Osteoblast (primary cell): ENCODE data around the gene KRT2. TPM values are rescaled to one million over a fixed set of nuclear protein-coding genes. Genes with fewer than 3 reads are reported as not detected.

Source experiments
- DNase-seq: peaks from one replicate; pipeline ENCODE4 v3.0.0; 2011; ENCODE audit warnings: low spot score, mixed read lengths; ENCODE audit not compliant: insufficient read length; ENCODE audit errors: missing footprints
- H2AFZ ChIP-seq: 2 replicates; pipeline ENCODE4 v1.6.0; 2011; ENCODE audit warnings: mild to moderate bottlenecking, low read length
- H3K27ac ChIP-seq: 2 replicates; pipeline ENCODE4 v1.5.1; 2011; ENCODE audit warnings: mild to moderate bottlenecking, low read depth, low read length, moderate library complexity
- H3K27me3 ChIP-seq: 2 replicates; pipeline ENCODE4 v1.6.0; 2012; ENCODE audit warnings: mild to moderate bottlenecking, control low read depth, inconsistent platforms, low read length, moderate library complexity; ENCODE audit not compliant: insufficient read depth
- H3K36me3 ChIP-seq: 2 replicates; pipeline ENCODE4 v1.5.1; 2011; ENCODE audit warnings: mild to moderate bottlenecking, low read length, control low read depth, moderate library complexity; ENCODE audit not compliant: insufficient read depth
- H3K4me1 ChIP-seq: 2 replicates; pipeline ENCODE4 v1.5.1; 2011; ENCODE audit warnings: mild to moderate bottlenecking, low read length, control low read depth, moderate library complexity; ENCODE audit not compliant: insufficient read depth
- H3K4me2 ChIP-seq: 2 replicates; pipeline ENCODE4 v1.6.0; 2011; ENCODE audit warnings: mild to moderate bottlenecking, low read length; ENCODE audit not compliant: insufficient read depth
- H3K4me3 ChIP-seq: fragments of 200-600 bp; sonication (generic); 3 replicates; pipeline ENCODE4 v1.5.1; 2012; ENCODE audit warnings: mild to moderate bottlenecking, low read length, inconsistent platforms; ENCODE audit not compliant: insufficient read depth
- H3K79me2 ChIP-seq: 2 replicates; pipeline ENCODE4 v1.6.0; 2012; ENCODE audit warnings: mild to moderate bottlenecking, low read length, control low read depth, inconsistent platforms; ENCODE audit not compliant: insufficient read depth
- H3K9me3 ChIP-seq: 2 replicates; pipeline ENCODE4 v1.5.1; 2011; ENCODE audit warnings: low read depth, low read length, control low read depth
- H4K20me1 ChIP-seq: 2 replicates; pipeline ENCODE4 v1.6.0; 2012; ENCODE audit warnings: mild to moderate bottlenecking, low read length, control low read depth; ENCODE audit not compliant: insufficient read depth
- CTCF ChIP-seq: IDR thresholded peaks from 2 replicates; pipeline ENCODE4 v1.5.1; 2011; ENCODE audit warnings: mild to moderate bottlenecking, low read depth, low read length, moderate library complexity; ENCODE audit errors: extremely low read depth
- total RNA-seq: library from RNA; depleted of rRNA; stranded (reverse); fragments of >200 nt; gene quantifications from 2 replicates; pipeline ENCODE4 v1.2.3, GENCODE V29; 2012

Gene KRT2
- total RNA-seq, 1 donor: not detected

GRCh38 chr12:52615912-52616311 is 36.1 kb downstream of the KRT2 start:
- no peak for TF ChIP-seq CTCF
- DNase-seq: no peak
- H3K4me1 ChIP-seq: peaks cover 3% of the 10 kb centered on the region
- H2AFZ ChIP-seq: no peak overlapping the region
- peaks cover 17% of the 10 kb centered on the region for H3K27me3 ChIP-seq
- H3K4me3 ChIP-seq: no peak overlapping the region
- no peaks in the 10 kb centered on the region for H3K79me2 ChIP-seq
- H4K20me1 ChIP-seq: no peaks in the 10 kb centered on the region
- no peaks in the 10 kb centered on the region for H3K36me3 ChIP-seq
- no peak overlapping the region for H3K27ac ChIP-seq
- no peak overlapping the region for H3K4me2 ChIP-seq
- no peaks in the 10 kb centered on the region for H3K9me3 ChIP-seq

DNA sequence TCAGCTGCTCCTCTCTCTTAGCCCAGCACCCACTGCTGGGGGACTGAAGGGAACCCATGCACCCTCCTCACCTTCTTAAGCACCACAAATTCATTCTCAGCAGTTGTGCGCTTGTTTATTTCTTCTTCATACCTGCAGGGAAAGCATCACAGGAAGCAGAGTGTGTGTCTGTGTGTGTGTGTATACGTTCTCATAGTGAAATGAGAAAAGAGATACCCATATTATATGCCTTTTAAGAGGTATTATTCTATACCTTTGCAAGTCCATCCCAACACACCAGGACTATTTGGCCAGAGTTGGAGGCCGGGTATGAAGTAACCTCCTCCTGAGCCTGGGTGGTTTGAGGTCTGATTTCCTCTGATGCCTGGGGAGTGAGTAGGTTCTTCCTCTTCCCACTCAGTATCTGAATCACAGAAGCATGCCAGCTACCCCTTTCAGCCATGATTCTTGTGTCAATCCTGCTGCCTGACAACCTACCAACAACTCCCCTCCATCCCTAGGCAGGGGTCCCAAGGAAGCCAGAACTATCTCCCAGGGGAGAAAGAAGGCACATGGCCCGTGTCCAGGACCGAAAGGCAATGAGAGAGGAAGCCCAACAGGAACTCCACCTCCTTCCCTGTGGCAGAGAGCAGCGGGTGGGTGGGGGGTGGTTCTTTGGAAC is 36.7 kb downstream of the KRT2 start:
- Histone ChIP-seq H3K4me2 (no peak overlapping the region), H3K36me3 (no peaks in the 10 kb centered on the region), H2AFZ (no peak overlapping the region), H3K27ac (no peak overlapping the region), H3K79me2 (no peaks in the 10 kb centered on the region), H3K9me3 (no peaks in the 10 kb centered on the region), H3K4me1 (peaks cover 3% of the 10 kb centered on the region), H4K20me1 (no peaks in the 10 kb centered on the region), H3K27me3 (peaks cover 17% of the 10 kb centered on the region), H3K4me3 (no peak overlapping the region)
- DNase-seq: peak; percentile 85
- no peak for TF ChIP-seq CTCF

GRCh38 chr12:52614381-52615207 is 37.4 kb downstream of the KRT2 start:
- no peaks in the 10 kb centered on the region for H3K36me3 ChIP-seq
- H3K9me3 ChIP-seq: no peaks in the 10 kb centered on the region
- H3K4me1 ChIP-seq: peaks cover 3% of the 10 kb centered on the region
- H3K27ac ChIP-seq: no peak overlapping the region
- no peaks in the 10 kb centered on the region for H3K79me2 ChIP-seq
- TF ChIP-seq CTCF: no peak
- H2AFZ ChIP-seq: no peak overlapping the region
- H3K27me3 ChIP-seq: peaks cover 19% of the 10 kb centered on the region
- H3K4me2 ChIP-seq: no peak overlapping the region
- DNase-seq: no peak
- H4K20me1 ChIP-seq: no peaks in the 10 kb centered on the region
- no peak overlapping the region for H3K4me3 ChIP-seq

DNA sequence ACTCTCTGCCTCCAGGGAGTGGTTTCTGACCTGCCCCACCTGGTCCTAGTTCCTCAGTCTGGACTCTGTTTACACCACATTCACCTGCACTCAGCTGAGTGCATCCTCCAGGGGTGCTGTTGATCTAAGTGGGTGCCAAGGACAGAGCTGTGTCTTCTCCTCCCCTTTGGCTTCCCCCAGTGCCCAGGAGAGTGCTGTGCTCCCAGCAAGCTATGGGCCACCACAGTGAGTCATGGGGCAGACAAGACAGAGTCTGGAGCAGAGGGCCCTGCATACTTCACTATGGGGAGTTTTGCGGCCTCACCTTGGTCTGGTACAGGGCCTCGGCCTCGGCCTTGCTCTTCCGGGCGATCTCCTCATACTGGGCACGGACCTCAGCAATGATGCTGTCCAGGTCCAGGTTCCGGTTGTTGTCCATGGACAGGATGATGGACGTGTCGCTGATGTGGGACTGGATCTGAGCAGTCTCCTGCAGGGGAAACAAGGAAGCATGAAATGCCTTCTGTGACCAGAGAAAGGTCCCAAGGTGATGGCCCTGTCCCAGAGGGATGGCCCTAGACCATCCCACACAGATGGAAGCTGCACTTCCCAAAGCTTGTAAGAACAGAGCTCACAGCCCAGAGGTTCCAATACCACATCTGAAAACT is 38.5 kb downstream of the KRT2 start:
- Histone ChIP-seq H3K36me3 (no peaks in the 10 kb centered on the region), H3K4me3 (no peak overlapping the region), H3K9me3 (no peaks in the 10 kb centered on the region), H3K27ac (no peak overlapping the region), H3K79me2 (no peaks in the 10 kb centered on the region), H3K4me2 (no peak overlapping the region), H2AFZ (no peak overlapping the region), H3K27me3 (peaks cover 27% of the 10 kb centered on the region), H3K4me1 (peaks cover 3% of the 10 kb centered on the region), H4K20me1 (no peaks in the 10 kb centered on the region)
- TF ChIP-seq CTCF: no peak
- no peak for DNase-seq
